Tibial nerve (tissue), 4 donors: ENCODE measurements around the gene EML5. TPM values are rescaled to one million over a fixed set of nuclear protein-coding genes. Genes with fewer than 3 reads are reported as not detected.

Experiments used
- DNase-seq, 2 donors: peaks; one replicate each; pipeline ENCODE4 v3.0.0-alpha.2; 2019; ENCODE audit warnings: low spot score in 2 of 2
- H3K27ac ChIP-seq, 4 donors: fragments of 200-600 bp; sonication (generic) in 3 of 4; one replicate each; pipeline ENCODE4 v1.5.1; 2017 to 2019; ENCODE audit warnings: mild to moderate bottlenecking in 1 of 4
- H3K27me3 ChIP-seq, 2 donors: fragments of 200-600 bp; sonication (generic) in 1 of 2; one replicate each; pipeline versions ENCODE4 v1.5.1 to v1.6.0; 2017 to 2019
- H3K36me3 ChIP-seq, 3 donors: fragments of 200-600 bp; sonication (generic); one replicate each; pipeline ENCODE4 v1.5.1; 2018 to 2019
- H3K4me1 ChIP-seq, 4 donors: fragments of 200-600 bp; sonication (generic) in 3 of 4; one replicate each; pipeline ENCODE4 v1.5.1; 2017 to 2019
- H3K4me3 ChIP-seq, 4 donors: fragments of 200-600 bp; sonication (generic) in 3 of 4; one replicate each; pipeline ENCODE4 v1.5.1; 2017 to 2019; ENCODE audit warnings: mild to moderate bottlenecking in 1 of 4, moderate library complexity in 1 of 4
- H3K9me3 ChIP-seq, 4 donors: fragments of 200-600 bp; sonication (generic) in 3 of 4; one replicate each; pipeline ENCODE4 v1.5.1; 2017 to 2019
- EP300 ChIP-seq, 2 donors: sonication (generic); formaldehyde crosslinking; IDR thresholded peaks; one replicate each; pipeline ENCODE4 v1.6.1; 2017; ENCODE audit warnings: antibody characterized with exemption in 2 of 2, mild to moderate bottlenecking in 1 of 2
- POLR2A ChIP-seq, 2 donors: fragments of 450-650 bp; IDR thresholded peaks; one replicate each; pipeline ENCODE4 v1.6.1; 2017; ENCODE audit warnings: antibody characterized with exemption in 2 of 2, mild to moderate bottlenecking in 2 of 2, moderate library complexity in 2 of 2
- WGBS, 2 donors: methylation state at CpG; one replicate each; pipeline ENCODE4 v1.1.5; 2018; 5-methylcytosine and 5-hydroxymethylcytosine counted together
- total RNA-seq, 4 donors: library from RNA; depleted of rRNA; stranded (reverse); fragments of >200 nt; gene quantifications; one replicate each; pipeline ENCODE4 v1.1.0, GENCODE V29; 2016
- TF ChIP-seq, protein P1 (sequence below), 5 experiments: fragments of 200-600 bp in 3 of 5; fragments of 450-650 bp in 2 of 5; sonication (generic) in 3 of 5; IDR thresholded peaks; one replicate each; pipeline ENCODE4 v1.5.1; 2016 to 2019; ENCODE audit warnings: antibody characterized with exemption in 5 of 5, mild to moderate bottlenecking in 3 of 5, moderate library complexity in 2 of 5

The EML5 gene
- total RNA-seq, 4 donors from 2014 or later = 0.59 to 0.87 (median 0.72) TPM

DNA sequence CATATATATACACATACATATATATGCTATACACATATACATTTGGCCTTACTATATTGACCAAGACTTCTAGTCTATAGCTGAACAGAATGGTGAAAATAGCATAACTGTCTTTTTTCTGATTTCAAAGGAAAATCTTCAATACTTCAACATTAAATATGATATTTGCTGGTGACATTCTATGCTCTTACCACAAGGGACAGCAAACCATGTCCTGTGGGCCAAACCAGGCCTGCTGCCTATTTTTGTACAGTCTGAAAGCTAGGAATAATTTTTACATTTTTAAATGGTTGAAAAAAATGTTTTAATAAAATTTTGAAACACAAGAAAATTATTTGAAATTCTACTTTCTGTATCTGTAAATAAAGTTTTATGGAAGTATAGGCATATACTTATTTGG, 63.6 kb downstream of the EML5 start:
- H3K4me1 ChIP-seq = no peaks in the 10 kb centered on the region
- H3K27me3 ChIP-seq = no peaks in the 10 kb centered on the region
- no peak for DNase-seq
- no peak overlapping the region for H3K27ac ChIP-seq
- H3K4me3 ChIP-seq = no peak overlapping the region
- H3K36me3 ChIP-seq = no peaks in the 10 kb centered on the region
- no peak for TF ChIP-seq POLR2A (IDR thresholded peaks at IDR 0.05)
- TF ChIP-seq, protein P1, sequence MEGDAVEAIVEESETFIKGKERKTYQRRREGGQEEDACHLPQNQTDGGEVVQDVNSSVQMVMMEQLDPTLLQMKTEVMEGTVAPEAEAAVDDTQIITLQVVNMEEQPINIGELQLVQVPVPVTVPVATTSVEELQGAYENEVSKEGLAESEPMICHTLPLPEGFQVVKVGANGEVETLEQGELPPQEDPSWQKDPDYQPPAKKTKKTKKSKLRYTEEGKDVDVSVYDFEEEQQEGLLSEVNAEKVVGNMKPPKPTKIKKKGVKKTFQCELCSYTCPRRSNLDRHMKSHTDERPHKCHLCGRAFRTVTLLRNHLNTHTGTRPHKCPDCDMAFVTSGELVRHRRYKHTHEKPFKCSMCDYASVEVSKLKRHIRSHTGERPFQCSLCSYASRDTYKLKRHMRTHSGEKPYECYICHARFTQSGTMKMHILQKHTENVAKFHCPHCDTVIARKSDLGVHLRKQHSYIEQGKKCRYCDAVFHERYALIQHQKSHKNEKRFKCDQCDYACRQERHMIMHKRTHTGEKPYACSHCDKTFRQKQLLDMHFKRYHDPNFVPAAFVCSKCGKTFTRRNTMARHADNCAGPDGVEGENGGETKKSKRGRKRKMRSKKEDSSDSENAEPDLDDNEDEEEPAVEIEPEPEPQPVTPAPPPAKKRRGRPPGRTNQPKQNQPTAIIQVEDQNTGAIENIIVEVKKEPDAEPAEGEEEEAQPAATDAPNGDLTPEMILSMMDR (IDR thresholded peaks at IDR 0.05) = no peak
- TF ChIP-seq EP300 (IDR thresholded peaks at IDR 0.05) = no peak
- H3K9me3 ChIP-seq = no peaks in the 10 kb centered on the region

DNA sequence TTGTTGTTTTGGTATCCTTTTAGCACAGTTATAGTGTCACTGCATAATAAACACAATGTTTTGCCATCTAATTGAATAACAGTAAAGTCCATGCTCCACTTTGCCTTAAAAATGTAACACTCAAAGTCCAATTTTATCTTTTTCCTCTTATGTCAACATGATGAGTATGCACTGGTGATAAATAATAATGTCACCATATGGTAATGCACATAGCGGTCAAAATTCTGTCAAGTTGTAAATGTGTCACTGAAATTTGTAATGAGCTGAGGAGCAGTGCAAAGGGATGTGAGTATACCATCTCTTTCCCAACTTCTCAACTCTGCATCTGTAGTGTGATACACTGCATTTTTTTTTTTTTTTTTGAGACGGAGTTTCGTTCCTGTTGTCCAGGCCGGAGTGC, 65.7 kb downstream of the EML5 start:
- H3K4me1 ChIP-seq = no peaks in the 10 kb centered on the region
- DNase-seq = no peak
- no peaks in the 10 kb centered on the region for H3K36me3 ChIP-seq
- H3K27me3 ChIP-seq = no peaks in the 10 kb centered on the region
- WGBS, 2 donors = 84 to 90% methylated on average over 4 of the region's 4 CpGs
- H3K4me3 ChIP-seq = no peak overlapping the region
- no peaks in the 10 kb centered on the region for H3K9me3 ChIP-seq
- TF ChIP-seq EP300 (IDR thresholded peaks at IDR 0.05) (no peak), POLR2A (IDR thresholded peaks at IDR 0.05) (no peak)
- TF ChIP-seq, protein P1 (IDR thresholded peaks at IDR 0.05) = no peak
- H3K27ac ChIP-seq = no peak overlapping the region

- TF ChIP-seq, protein P1 (IDR thresholded peaks at IDR 0.05) = no peak
- no peak for TF ChIP-seq EP300 (IDR thresholded peaks at IDR 0.05)
- TF ChIP-seq POLR2A (IDR thresholded peaks at IDR 0.05) = no peak
- Histone ChIP-seq H3K36me3 (no peaks in the 10 kb centered on the region), H3K4me3 (no peak overlapping the region), H3K27ac (no peak overlapping the region), H3K4me1 (no peaks in the 10 kb centered on the region), H3K9me3 (no peaks in the 10 kb centered on the region), H3K27me3 (no peaks in the 10 kb centered on the region)
- 71 to 75% methylated on average over 2 of the region's 2 CpGs for WGBS, 2 donors
- DNase-seq = no peak
These were observed 82.0 kb downstream of the EML5 start for GRCh38 chr14:88710709-88711108.

DNA sequence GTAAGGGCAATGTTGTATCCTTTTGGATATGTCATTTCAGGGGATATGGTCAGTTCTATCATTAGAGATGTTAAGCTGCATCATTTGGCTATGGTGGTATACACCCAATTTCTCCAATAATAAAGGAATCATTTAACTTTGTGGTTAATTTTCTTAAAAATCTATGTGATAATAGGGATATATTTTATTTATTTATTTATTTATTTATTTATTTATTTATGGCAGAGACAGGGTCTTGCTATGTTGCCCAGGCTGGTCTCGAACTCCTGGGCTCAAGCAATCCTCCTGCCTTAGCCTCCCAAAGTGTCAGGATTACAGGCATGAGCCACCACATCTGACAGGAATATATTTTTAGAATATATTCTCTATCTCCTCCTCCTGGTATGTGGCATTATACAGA, 85.7 kb downstream of the EML5 start:
- Histone ChIP-seq H3K27me3 (no peaks in the 10 kb centered on the region), H3K27ac (no peak overlapping the region), H3K36me3 (peaks cover 0 to 5% (median 0%) of the 10 kb centered on the region in 3 donors), H3K9me3 (no peaks in the 10 kb centered on the region), H3K4me1 (no peaks in the 10 kb centered on the region), H3K4me3 (no peak overlapping the region)
- no peak for TF ChIP-seq EP300 (IDR thresholded peaks at IDR 0.05)
- TF ChIP-seq, protein P1 (IDR thresholded peaks at IDR 0.05) = no peak
- TF ChIP-seq POLR2A (IDR thresholded peaks at IDR 0.05) = no peak
- DNase-seq = no peak
- WGBS, 2 donors = 88 to 90% methylated on average over 1 of the region's 1 CpG

DNA sequence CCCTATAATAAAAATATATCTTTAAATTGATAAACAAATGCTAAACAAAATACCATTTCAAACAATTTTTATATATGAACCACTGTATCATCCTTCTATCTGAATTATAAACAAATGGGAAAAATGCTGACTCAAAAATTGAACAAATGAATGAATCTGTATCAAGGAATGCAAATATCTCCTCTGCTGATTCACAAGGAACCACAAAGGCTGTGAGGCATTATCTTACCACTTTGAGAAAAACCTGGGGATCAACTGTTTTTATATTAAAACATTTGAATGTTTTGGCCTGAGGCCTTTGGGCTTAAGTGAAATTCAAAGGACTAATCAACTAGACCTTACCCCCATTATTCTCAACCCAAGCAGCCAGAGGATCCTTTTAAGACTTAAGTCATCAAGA, 86.3 kb downstream of the EML5 start:
- TF ChIP-seq POLR2A (IDR thresholded peaks at IDR 0.05) (no peak), EP300 (IDR thresholded peaks at IDR 0.05) (no peak)
- TF ChIP-seq, protein P1 (IDR thresholded peaks at IDR 0.05) = no peak
- Histone ChIP-seq H3K27me3 (no peaks in the 10 kb centered on the region), H3K4me1 (no peaks in the 10 kb centered on the region), H3K9me3 (no peaks in the 10 kb centered on the region), H3K36me3 (peaks cover 0 to 5% (median 0%) of the 10 kb centered on the region in 3 donors), H3K27ac (no peak overlapping the region), H3K4me3 (no peak overlapping the region)
- DNase-seq = no peak
